Left ventricle myocardium superior (tissue), 1 donor: ENCODE measurements around the gene QPRT. TPM values are rescaled to one million over a fixed set of nuclear protein-coding genes. Genes with fewer than 3 reads are reported as not detected.
A peak's percentile ranks its signal among the peaks of the same experiment; 100 is the strongest.
"Not testable (repeated sequence)": the region's sequence is repeated elsewhere in the genome, so short reads cannot be mapped to it uniquely, and the experiment has no call there.

Experiments used
- ATAC-seq: fragments of 200-7000 bp; cut with Tn5 transposase; one replicate; pipeline ENCODE4 v1.9.1; 2020; ENCODE audit warnings: mild to moderate bottlenecking, moderate library complexity
- DNase-seq: peaks from one replicate; pipeline ENCODE4 v3.0.0-alpha.2; 2020
- intact Hi-C: fragments of 100-400 bp; cut with micrococcal nuclease; formaldehyde crosslinking; loops from one replicate; pipeline ENCODE4 v1.11.0; 2022
- total RNA-seq: library from RNA; stranded (reverse); fragmentation: NEBNext Ultra II Directional; extraction: Animal tissue kit (Norgen Biotek cat#: 25700); gene quantifications from one replicate; pipeline ENCODE4 v1.2.1, GENCODE V29; 2021
- donor health status: DM: no; HTN: yes; CAD: no; lungs with severe emphysema.

QPRT gene
- total RNA-seq, 1 donor from 2014 or later, result 26.0 TPM

- intact Hi-C loops, result no loop called here
- DNase-seq, result no peak
- ATAC-seq, result no peak
Measured at GRCh38 chr16:29686740-29687332, 7.9 kb downstream of the QPRT start.

- intact Hi-C loops, result no loop called here
Measured at GRCh38 chr16:29687755-29688154, 8.8 kb downstream of the QPRT start.

GRCh38 chr16:29688172-29688571 lies 9.2 kb downstream of the QPRT start:
- ATAC-seq (no peak), DNase-seq (no peak)
- intact Hi-C loops, result no loop called here

More at GRCh38 chr16:29687755-29688154, 8.8 kb downstream of the QPRT start:
- ATAC-seq (no peak), DNase-seq (no peak)

- intact Hi-C loops, ATAC-seq, DNase-seq: not testable (repeated sequence)
Measured at GRCh38 chr16:29689490-29690351, 10.7 kb downstream of the QPRT start.

- DNase-seq, intact Hi-C loops, ATAC-seq: not testable (repeated sequence)
Measured at GRCh38 chr16:29692606-29693005, 13.6 kb downstream of the QPRT start.

- ATAC-seq, result no peak
- no peak for DNase-seq
Measured at GRCh38 chr16:29694384-29695195, 15.6 kb downstream of the QPRT start.

GRCh38 chr16:29695675-29696074 lies 16.7 kb downstream of the QPRT start:
- DNase-seq, intact Hi-C loops, ATAC-seq: not testable (repeated sequence)

More at GRCh38 chr16:29694384-29695195, 15.6 kb downstream of the QPRT start:
- intact Hi-C loops, result no loop called here

GRCh38 chr16:29696881-29697331 lies 17.9 kb downstream of the QPRT start:
- intact Hi-C loops, result no loop called here
- ATAC-seq (no peak), DNase-seq (no peak)

GRCh38 chr16:29697391-29697790 lies 18.4 kb downstream of the QPRT start:
- intact Hi-C loops, result no loop called here
- no peak for ATAC-seq

GRCh38 chr16:29698042-29698441 lies 19.1 kb downstream of the QPRT start:
- intact Hi-C loops, result no loop called here
- no peak for DNase-seq

More at GRCh38 chr16:29697391-29697790, 18.4 kb downstream of the QPRT start:
- DNase-seq, result no peak

GRCh38 chr16:29698484-29699323 lies 19.7 kb downstream of the QPRT start:
- DNase-seq, result no peak
- ATAC-seq, result no peak
- intact Hi-C loops, result no loop called here

More at GRCh38 chr16:29698042-29698441, 19.1 kb downstream of the QPRT start:
- no peak for ATAC-seq

GRCh38 chr16:29699324-29700219 lies 20.6 kb downstream of the QPRT start:
- ATAC-seq (no peak), DNase-seq (no peak)
- intact Hi-C loops, result no loop called here

- ATAC-seq (peak; percentile 82), DNase-seq (peak; percentile 83)
- intact Hi-C loops, result no loop called here
Measured at GRCh38 chr16:29700253-29700987, 21.4 kb downstream of the QPRT start.

- ATAC-seq (no peak), DNase-seq (no peak)
- intact Hi-C loops, result no loop called here
Measured at GRCh38 chr16:29701214-29701555, 22.2 kb downstream of the QPRT start.

GRCh38 chr16:29702269-29702668 lies 23.3 kb downstream of the QPRT start:
- intact Hi-C loops, result no loop called here
- DNase-seq (no peak), ATAC-seq (no peak)

- DNase-seq (no peak), ATAC-seq (no peak)
- intact Hi-C loops, result no loop called here
Measured at GRCh38 chr16:29705030-29705429, 26.1 kb downstream of the QPRT start.

- ATAC-seq, DNase-seq, intact Hi-C loops: not testable (repeated sequence)
Measured at GRCh38 chr16:29707160-29707559, 28.2 kb downstream of the QPRT start.
